WERI-Rb-1 (cell line): ENCODE results near the gene OTX2.

ENCODE experiments used
- DNase-seq: peaks from one replicate; pipeline ENCODE4 v3.0.0-alpha.2; 2020
- H3K27ac ChIP-seq: fragments of 250-450 bp; sonication (Bioruptor Pico); 2 replicates; pipeline ENCODE4 v1.5.1; 2020; ENCODE audit warnings: mild to moderate bottlenecking, moderate library complexity
- H3K27me3 ChIP-seq: fragments of 250-450 bp; sonication (Bioruptor Pico); 2 replicates; pipeline ENCODE4 v1.5.1; 2021; ENCODE audit warnings: mild to moderate bottlenecking, low read depth, moderate library complexity; ENCODE audit not compliant: insufficient read depth, severe bottlenecking
- H3K36me3 ChIP-seq: fragments of 250-450 bp; sonication (Bioruptor Pico); 2 replicates; pipeline ENCODE4 v1.5.1; 2020; ENCODE audit warnings: mild to moderate bottlenecking, moderate library complexity
- H3K4me3 ChIP-seq: 2 replicates; pipeline ENCODE4 v1.5.1; 2011; ENCODE audit warnings: low read depth, mild to moderate bottlenecking, control low read depth, low read length
- H3K9me3 ChIP-seq: fragments of 250-450 bp; sonication (Bioruptor Pico); 2 replicates; pipeline ENCODE4 v1.5.1; 2021; ENCODE audit warnings: mild to moderate bottlenecking, moderate library complexity; ENCODE audit not compliant: severe bottlenecking
- TF ChIP-seq, protein P1 (sequence below): IDR thresholded peaks from 2 replicates; pipeline ENCODE4 v1.5.1; 2011; ENCODE audit warnings: low read depth, mild to moderate bottlenecking, control low read depth, inconsistent platforms, low read length

Gene OTX2

DNA sequence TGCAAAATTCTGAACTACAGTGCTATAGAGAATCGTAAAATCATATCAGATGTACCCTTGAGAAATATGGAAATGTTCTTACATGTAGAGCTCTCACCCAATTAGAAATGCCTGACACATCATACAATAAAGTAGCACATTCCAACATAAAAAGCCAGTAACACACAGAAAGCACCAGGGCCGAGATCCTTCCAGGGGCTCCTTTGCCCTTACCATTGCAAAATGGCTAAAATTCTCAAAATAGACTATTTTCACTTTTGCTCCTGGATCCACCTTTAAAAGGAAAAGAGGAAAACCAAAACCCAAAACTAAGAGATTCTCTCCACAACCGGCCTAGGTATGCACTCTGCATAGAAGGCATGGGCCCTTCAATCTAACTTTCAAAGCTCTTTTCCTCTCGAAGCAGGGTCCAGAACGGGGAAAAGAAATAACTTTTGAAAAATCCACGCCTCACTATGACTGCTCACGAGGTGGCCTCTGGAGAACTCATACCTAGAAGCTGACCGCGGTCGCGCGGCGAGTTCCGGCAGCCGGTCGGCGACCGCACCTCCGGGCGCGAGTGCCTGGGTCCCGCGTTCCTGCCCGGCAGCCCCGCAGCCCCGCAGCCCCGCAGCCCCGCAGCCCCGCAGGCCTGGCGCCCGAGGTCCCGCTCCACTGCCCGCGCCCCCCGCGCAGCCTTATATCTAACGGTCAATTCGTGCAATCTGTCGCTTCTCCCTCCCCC, 2.7 kb downstream of the OTX2 start:
- Histone ChIP-seq H3K4me3 (peak overlapping the region; percentile 99), H3K27me3 (no peaks in the 10 kb centered on the region), H3K9me3 (no peaks in the 10 kb centered on the region), H3K36me3 (peaks cover 74% of the 10 kb centered on the region), H3K27ac (peak overlapping the region; percentile 96)
- peak; percentile 62 for DNase-seq
- TF ChIP-seq, protein P1, sequence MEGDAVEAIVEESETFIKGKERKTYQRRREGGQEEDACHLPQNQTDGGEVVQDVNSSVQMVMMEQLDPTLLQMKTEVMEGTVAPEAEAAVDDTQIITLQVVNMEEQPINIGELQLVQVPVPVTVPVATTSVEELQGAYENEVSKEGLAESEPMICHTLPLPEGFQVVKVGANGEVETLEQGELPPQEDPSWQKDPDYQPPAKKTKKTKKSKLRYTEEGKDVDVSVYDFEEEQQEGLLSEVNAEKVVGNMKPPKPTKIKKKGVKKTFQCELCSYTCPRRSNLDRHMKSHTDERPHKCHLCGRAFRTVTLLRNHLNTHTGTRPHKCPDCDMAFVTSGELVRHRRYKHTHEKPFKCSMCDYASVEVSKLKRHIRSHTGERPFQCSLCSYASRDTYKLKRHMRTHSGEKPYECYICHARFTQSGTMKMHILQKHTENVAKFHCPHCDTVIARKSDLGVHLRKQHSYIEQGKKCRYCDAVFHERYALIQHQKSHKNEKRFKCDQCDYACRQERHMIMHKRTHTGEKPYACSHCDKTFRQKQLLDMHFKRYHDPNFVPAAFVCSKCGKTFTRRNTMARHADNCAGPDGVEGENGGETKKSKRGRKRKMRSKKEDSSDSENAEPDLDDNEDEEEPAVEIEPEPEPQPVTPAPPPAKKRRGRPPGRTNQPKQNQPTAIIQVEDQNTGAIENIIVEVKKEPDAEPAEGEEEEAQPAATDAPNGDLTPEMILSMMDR, result no peak

DNA sequence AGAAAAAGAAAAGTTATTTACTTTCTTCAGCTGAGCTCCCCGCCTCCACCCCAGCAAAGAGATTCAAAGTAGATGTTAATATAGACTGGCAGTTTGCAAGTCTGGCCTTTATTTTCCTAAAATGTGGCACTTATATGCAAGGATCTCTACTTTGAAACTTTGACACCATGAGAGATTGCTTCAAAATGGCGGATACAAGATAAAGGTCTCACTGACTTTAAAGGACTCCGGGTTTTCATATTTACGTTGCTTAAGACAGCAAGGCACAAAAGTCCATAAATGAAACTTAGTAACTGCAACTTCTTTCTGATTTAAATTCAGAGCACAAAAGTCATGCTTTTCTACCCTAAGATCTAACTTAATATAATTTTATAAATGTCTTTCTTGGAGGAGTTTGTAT, 3.5 kb downstream of the OTX2 start:
- Histone ChIP-seq H3K27ac (peak overlapping the region; percentile 96), H3K9me3 (no peaks in the 10 kb centered on the region), H3K36me3 (peaks cover 82% of the 10 kb centered on the region), H3K4me3 (peak overlapping the region; percentile 99), H3K27me3 (no peaks in the 10 kb centered on the region)
- DNase-seq, result no peak
- TF ChIP-seq, protein P1, result no peak

DNA sequence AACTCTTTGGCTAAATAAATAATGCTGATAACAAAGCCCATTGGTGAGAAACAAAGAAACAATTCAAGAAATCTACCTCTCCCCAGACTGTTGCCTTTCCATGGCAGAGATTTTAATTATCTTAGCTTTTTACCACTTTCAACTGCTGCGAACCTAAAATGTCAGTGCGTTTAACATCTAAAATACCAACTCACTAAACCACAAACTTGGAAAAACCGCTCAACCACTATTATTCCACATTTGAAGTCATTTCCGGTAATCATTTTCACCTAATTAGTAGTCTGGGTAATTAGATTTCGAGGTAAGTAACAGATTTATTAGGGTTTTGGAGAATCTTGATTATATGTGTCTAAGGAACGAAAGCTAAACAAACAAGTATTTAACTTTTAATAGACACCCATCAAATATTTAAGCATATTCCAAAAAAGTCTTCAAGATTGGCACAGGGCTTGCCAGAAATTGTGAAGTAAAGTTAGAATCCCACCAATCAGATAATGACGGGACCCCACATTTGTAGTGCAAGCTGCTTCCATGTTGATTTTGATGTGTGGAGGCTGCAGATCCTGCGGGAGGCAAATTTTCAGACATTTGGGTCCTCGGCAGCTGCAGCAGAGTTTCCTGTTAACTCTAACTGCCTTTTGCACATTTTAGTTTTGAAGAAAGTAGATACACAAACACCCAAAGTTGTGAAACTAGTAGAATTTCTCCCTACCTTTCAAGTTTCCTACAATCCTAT, 4.1 kb downstream of the OTX2 start:
- no peaks in the 10 kb centered on the region for H3K9me3 ChIP-seq
- peak overlapping the region; percentile 99 for H3K4me3 ChIP-seq
- TF ChIP-seq, protein P1, result no peak
- H3K36me3 ChIP-seq, result peaks cover 88% of the 10 kb centered on the region
- H3K27ac ChIP-seq, result peak overlapping the region; percentile 96
- peak; percentile 22 for DNase-seq
- no peaks in the 10 kb centered on the region for H3K27me3 ChIP-seq

DNA sequence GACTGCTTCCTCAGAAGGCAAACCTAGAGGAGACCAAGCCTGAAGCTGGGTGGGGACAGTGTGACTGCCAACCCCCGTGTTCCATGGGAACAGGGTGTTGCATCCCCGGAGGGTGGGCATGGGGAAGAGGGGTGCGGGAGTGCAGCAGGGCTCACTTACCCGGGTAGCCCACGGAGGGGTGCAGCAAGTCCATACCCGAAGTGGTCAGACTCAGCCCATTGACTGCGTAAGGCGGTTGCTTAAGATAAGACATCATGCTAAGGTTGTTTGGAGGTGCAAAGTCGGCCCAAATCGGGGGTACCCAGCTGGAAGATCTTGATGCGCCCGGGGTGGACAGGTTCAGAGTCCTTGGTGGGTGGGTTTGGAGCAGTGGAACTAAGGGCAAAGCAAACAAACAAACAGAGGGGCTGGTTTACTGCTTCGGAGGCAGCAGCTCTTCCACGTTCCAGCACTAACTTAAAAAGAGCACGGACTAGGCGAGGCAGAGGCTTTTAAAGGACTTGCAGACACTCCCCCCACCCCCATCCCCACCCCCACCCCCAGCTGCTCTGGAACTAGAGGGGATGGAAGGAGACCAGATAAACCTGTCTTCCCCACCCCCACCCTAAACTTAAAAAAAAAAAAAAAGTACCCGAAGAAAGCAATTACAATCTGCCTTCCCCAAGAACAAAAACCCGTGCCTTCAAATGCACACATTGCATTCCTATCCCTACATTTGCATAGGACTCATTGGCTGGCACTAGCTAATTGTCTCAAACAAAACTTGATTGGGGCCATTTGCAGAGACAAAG, 4.9 kb downstream of the OTX2 start:
- peak; percentile 62 for DNase-seq
- Histone ChIP-seq H3K27me3 (no peaks in the 10 kb centered on the region), H3K4me3 (peak overlapping the region; percentile 99), H3K9me3 (no peaks in the 10 kb centered on the region), H3K27ac (peak overlapping the region; percentile 98), H3K36me3 (peaks cover 96% of the 10 kb centered on the region)
- TF ChIP-seq, protein P1, result no peak

DNA sequence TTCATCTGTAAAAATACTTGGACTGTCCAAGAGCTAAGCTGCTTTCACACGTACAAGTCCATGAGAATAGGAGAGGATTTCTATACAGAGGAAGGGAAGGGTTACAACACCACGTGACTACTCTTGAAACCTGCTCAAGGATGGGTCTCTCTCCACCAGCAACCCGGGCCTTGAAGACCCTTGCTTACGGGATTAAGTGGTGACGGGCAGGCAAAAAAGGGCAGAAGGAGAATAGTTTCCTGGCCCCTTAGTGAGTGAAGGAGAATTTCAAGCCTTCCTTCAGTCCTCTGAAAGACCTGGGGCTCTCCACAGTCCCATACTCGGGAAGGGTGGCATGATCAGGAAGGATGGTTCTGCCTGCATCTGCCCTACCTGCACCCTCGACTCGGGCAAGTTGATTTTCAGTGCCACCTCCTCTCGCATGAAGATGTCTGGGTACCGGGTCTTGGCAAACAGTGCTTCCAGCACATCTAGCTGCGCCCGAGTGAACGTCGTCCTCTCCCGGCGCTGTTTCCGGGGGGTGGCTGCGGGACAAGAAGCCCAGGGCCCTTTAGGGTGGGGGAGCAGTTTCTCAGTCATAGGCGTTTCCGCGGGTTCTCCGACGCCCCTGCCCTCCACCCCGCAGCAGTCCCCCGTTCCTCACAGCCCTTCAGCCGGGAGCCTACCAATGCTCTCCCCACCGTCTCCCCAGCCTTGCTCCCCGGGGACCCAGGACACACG, 6.3 kb downstream of the OTX2 start:
- no peaks in the 10 kb centered on the region for H3K27me3 ChIP-seq
- TF ChIP-seq, protein P1, result no peak
- H3K36me3 ChIP-seq, result peaks cover 99% of the 10 kb centered on the region
- peak overlapping the region; percentile 98 for H3K27ac ChIP-seq
- DNase-seq, result peak; percentile 37
- no peaks in the 10 kb centered on the region for H3K9me3 ChIP-seq
- peak overlapping the region; percentile 99 for H3K4me3 ChIP-seq
